SK-N-DZ (cell line): Measurements from ENCODE around the gene WDR70.
"Not testable (repeated sequence)": the region's sequence is repeated elsewhere in the genome, so short reads cannot be mapped to it uniquely, and the experiment has no call there.

Source experiments
- DNase-seq: peaks from one replicate; pipeline ENCODE4 v3.0.0-alpha.2; 2015; ENCODE audit warnings: low spot score

WDR70 gene

GRCh38 chr5:37453252-37453651, 74.1 kb downstream of the WDR70 start:
- not testable (repeated sequence) for DNase-seq

- DNase-seq, result not testable (repeated sequence)
Measured at GRCh38 chr5:37454402-37455055, 75.4 kb downstream of the WDR70 start.

GRCh38 chr5:37463191-37464051, 84.3 kb downstream of the WDR70 start:
- not testable (repeated sequence) for DNase-seq

- not testable (repeated sequence) for DNase-seq
Measured at GRCh38 chr5:37464581-37464980, 85.5 kb downstream of the WDR70 start.

GRCh38 chr5:37469383-37469782, 90.3 kb downstream of the WDR70 start:
- DNase-seq, result not testable (repeated sequence)

- no peak for DNase-seq
Measured at GRCh38 chr5:37471666-37472197, 92.6 kb downstream of the WDR70 start.

GRCh38 chr5:37477426-37477825, 98.3 kb downstream of the WDR70 start:
- DNase-seq, result no peak

GRCh38 chr5:37478121-37478894, 99.2 kb downstream of the WDR70 start:
- no peak for DNase-seq

- DNase-seq, result not testable (repeated sequence)
Measured at GRCh38 chr5:37481395-37481794, 102.3 kb downstream of the WDR70 start.

- DNase-seq, result no peak
Measured at GRCh38 chr5:37490120-37490810, 111.1 kb downstream of the WDR70 start.

GRCh38 chr5:37490931-37491330, 111.8 kb downstream of the WDR70 start:
- no peak for DNase-seq

GRCh38 chr5:37492778-37493555, 113.8 kb downstream of the WDR70 start:
- no peak for DNase-seq

GRCh38 chr5:37494756-37495155, 115.6 kb downstream of the WDR70 start:
- no peak for DNase-seq

- DNase-seq, result no peak
Measured at GRCh38 chr5:37495210-37495609, 116.1 kb downstream of the WDR70 start.

GRCh38 chr5:37495668-37496347, 116.7 kb downstream of the WDR70 start:
- no peak for DNase-seq

GRCh38 chr5:37496902-37497445, 117.9 kb downstream of the WDR70 start:
- no peak for DNase-seq

- no peak for DNase-seq
Measured at GRCh38 chr5:37501152-37501551, 122.0 kb downstream of the WDR70 start.

- DNase-seq, result no peak
Measured at GRCh38 chr5:37506241-37506640, 127.1 kb downstream of the WDR70 start.

GRCh38 chr5:37506722-37507121, 127.6 kb downstream of the WDR70 start:
- DNase-seq, result no peak

GRCh38 chr5:37511646-37512045, 132.5 kb downstream of the WDR70 start:
- no peak for DNase-seq
